Measurements from ENCODE around the gene IRAG1.

IRAG1 gene

GRCh38 chr11:10645212-10645795, 48.3 kb downstream of the IRAG1 start:
- DNase-seq: no peak
